GM12873 (cell line): ENCODE data around the gene GID8.

Experiments used
- TF ChIP-seq, protein P1 (sequence below): IDR thresholded peaks from 2 replicates; pipeline ENCODE4 v1.5.1; 2012; ENCODE audit warnings: low read depth, mild to moderate bottlenecking, moderate library complexity, low read length, control low read depth; ENCODE audit not compliant: insufficient read depth; ENCODE audit errors: missing control alignments

GID8 gene

DNA sequence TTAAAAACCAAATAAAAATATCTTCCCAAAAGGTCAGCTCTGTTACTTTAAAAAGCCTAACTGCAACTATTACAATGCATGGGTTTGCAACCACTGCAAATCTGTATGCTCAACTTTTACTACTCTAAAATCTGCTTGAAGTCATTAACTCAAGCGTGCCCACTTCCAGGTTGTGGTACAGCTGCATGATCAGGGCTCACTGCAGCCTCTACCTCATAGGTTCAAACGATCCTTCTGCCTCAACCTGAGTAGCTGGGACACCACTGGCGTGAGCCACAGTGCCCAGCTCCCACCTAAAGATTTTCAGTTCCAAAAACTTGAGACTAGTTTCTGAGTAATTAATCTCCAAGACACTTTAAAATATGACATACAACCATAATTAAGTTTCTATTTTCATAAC lies 19.8 kb upstream of the GID8 start:
- TF ChIP-seq, protein P1, sequence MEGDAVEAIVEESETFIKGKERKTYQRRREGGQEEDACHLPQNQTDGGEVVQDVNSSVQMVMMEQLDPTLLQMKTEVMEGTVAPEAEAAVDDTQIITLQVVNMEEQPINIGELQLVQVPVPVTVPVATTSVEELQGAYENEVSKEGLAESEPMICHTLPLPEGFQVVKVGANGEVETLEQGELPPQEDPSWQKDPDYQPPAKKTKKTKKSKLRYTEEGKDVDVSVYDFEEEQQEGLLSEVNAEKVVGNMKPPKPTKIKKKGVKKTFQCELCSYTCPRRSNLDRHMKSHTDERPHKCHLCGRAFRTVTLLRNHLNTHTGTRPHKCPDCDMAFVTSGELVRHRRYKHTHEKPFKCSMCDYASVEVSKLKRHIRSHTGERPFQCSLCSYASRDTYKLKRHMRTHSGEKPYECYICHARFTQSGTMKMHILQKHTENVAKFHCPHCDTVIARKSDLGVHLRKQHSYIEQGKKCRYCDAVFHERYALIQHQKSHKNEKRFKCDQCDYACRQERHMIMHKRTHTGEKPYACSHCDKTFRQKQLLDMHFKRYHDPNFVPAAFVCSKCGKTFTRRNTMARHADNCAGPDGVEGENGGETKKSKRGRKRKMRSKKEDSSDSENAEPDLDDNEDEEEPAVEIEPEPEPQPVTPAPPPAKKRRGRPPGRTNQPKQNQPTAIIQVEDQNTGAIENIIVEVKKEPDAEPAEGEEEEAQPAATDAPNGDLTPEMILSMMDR, result no peak

DNA sequence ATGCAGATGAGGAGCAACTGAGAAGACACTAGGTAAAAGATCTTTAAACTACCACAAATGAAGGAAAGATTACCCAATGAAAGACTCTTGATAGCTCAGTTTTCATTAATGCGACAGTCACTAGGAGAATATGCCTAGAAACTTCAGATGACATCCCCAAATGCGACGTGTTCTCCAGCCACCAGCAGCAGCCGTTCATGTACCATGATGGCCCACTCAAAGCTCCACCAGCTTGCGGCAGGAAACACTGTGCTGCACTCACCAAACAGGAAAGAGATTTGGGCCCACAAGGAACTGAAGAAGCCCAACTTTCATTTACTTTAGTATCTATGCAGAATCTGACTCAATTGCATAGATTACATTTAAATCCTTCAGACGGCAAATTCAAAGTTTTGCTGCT lies 19.1 kb upstream of the GID8 start:
- TF ChIP-seq, protein P1, result no peak

DNA sequence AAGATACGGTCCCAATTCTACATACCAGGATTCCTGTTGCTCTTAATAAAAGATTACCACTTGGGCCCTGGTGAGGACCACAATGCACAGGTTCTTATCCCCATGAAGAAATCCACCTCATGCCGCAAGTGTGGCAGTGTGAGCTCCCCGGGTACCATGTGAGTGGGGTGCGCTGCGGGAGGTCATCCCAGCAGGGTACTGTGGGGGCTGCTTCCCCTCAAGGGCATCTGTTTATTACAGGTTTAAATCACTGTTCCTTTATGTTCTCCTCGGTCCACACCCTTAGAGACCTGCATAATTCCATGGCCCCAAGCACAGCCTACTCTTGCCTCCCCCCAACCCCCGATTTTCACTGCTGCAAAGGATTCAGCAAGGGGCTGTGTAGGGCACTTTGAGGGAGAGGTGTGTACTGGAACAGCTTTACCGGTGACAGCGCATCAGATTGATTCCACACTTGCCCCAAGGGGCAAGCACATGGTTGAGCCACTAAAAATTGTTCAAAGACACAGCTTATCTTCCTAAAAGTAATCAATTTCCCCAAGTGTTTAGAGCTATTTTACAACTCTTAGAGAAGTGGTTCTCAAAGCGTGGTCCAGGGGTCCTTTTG lies 17.8 kb upstream of the GID8 start:
- TF ChIP-seq, protein P1, result no peak

DNA sequence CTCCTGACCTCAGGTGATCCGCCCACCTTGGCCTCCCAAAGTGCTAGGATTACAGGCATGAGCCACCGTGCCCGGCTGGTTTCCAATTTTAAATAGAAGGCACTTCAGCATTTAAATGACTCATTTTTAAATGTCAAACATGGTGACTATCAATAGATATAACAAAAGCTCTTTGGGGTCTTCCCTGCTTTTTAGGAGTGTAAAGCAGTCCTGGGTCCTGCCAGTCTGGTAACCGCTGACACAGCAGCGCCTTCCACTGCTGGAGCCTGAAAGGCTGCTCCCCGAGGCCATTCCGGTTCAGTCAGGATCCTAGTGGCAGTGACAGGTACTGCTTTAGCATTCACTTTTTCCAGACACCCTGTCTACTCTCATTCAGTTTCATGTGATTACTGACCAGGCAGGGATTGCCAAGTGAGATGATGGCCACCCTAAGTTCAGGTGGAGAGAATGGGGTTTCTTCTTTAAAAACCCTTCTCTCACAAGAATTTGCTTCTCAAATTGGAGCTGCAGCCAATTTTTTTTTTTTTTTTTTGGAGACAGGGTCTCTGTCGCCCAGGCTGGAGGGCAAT lies 16.7 kb upstream of the GID8 start:
- TF ChIP-seq, protein P1, result peak; percentile 81

DNA sequence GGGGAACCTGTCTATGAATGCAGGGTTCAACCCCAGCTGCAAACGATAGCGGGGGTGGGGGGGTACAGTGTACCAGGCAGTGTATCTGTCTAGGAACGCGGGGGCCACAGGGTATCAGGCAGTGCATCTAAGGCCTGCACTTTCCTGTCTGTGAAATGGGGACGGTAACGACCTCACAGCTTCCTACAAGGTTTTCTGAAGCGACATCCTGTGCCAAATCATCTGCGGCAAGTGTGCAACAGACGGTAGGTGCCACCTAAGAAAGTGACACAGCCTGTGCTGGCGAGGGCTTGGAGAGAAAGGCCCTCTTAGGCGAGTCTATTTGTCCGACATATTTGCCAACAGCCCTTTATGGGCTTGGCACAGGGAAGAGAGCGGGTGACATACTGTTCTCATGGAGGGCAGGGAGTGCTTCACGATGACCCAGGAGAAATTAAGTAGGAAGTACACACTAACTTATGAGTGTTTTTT lies 15.5 kb upstream of the GID8 start:
- TF ChIP-seq, protein P1, result no peak

DNA sequence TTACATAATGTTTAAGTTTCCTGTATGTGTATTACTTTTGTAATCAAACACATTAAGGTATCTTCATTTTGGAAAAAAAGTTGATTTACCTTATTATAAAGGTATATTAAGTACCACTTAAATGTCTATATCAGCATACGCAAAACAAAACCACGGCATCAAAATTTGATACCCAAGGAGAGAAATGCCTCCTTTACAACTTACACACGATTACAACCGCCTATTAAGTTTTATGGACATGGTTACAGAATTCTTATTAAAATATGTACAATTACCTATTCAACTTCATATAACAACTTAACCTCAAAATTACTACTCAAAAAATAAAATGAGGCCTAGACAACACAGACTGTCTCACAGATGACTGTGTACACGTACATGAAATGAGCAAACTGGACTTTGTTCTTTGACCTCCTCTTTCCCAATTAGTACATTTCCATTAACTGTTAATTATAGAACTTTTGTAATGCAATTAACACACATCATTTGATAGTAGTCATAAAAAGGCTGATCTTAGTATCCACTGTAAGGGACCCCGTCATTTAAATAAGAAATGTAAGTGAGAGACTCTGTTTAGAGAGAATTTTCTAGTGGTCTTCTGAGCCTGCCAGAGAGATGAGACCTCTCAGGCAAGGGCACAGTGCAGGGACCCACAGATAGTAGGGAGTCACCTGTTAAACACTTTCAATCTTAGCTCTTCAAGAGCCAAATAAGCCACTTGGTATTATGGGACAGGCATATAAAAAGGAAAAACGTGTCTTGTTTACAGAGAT lies 14.1 kb upstream of the GID8 start:
- TF ChIP-seq, protein P1, result no peak

DNA sequence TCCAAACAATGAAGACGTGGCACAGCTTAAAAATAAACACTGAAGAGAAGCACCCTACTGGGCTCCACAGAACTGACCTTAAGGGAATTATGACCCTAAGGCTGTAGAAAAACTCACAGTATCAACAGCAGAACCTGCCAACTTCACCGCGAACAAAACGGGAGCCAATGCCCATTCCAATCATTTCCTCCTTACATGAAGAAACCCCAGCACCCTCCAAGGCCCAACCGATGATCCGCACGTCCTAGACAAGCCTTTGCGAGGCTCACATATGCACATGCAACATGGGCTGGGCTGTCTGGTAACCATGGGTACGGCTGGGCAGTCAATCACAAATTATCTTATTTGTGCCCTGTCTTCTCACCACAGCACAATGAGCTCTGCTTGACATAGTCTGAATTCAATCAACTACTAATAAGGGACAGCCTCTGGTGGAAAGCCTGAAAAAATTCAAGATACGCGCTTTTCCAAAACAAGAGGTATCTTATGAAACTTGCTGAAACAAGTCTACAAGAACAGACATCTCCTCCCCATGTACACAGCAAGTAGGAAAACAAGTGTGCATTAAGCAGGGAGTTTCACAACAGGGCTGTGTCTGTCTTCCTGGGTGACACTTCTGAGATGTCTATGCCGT lies 13.4 kb upstream of the GID8 start:
- TF ChIP-seq, protein P1, result no peak
